GM12865 (cell line): ENCODE results near the gene ZCCHC24.

Experiments used
- DNase-seq: peaks from one replicate; pipeline ENCODE4 v3.0.0; 2010; ENCODE audit warnings: low read depth
- H3K4me3 ChIP-seq: 2 replicates; pipeline ENCODE4 v1.5.1; 2011; ENCODE audit warnings: mild to moderate bottlenecking, low read depth, low read length, control low read depth
- CTCF ChIP-seq: IDR thresholded peaks from 2 replicates; pipeline ENCODE4 v1.5.1; 2011; ENCODE audit warnings: low read length, control low read depth, low read depth, inconsistent platforms; ENCODE audit not compliant: insufficient read depth; ENCODE audit errors: missing control alignments

ZCCHC24 gene

GRCh38 chr10:79437111-79437814 is 8.2 kb downstream of the ZCCHC24 start:
- TF ChIP-seq CTCF, result no peak
- no peak overlapping the region for H3K4me3 ChIP-seq
- no peak for DNase-seq

GRCh38 chr10:79436850-79437103 is 8.6 kb downstream of the ZCCHC24 start:
- no peak for DNase-seq
- no peak for TF ChIP-seq CTCF
- H3K4me3 ChIP-seq, result no peak overlapping the region

GRCh38 chr10:79436066-79436849 is 9.2 kb downstream of the ZCCHC24 start:
- TF ChIP-seq CTCF, result no peak
- no peak overlapping the region for H3K4me3 ChIP-seq
- no peak for DNase-seq

GRCh38 chr10:79435271-79436065 is 10.0 kb downstream of the ZCCHC24 start:
- no peak for DNase-seq
- no peak overlapping the region for H3K4me3 ChIP-seq

GRCh38 chr10:79434821-79435251 is 10.6 kb downstream of the ZCCHC24 start:
- no peak for TF ChIP-seq CTCF
- no peak for DNase-seq
- H3K4me3 ChIP-seq, result no peak overlapping the region

More at GRCh38 chr10:79435271-79436065, 10.0 kb downstream of the ZCCHC24 start:
- no peak for TF ChIP-seq CTCF

GRCh38 chr10:79434223-79434687 is 11.2 kb downstream of the ZCCHC24 start:
- no peak for DNase-seq
- no peak for TF ChIP-seq CTCF
- no peak overlapping the region for H3K4me3 ChIP-seq
